GM12891 (cell line): Measurements from ENCODE around the gene PRG2.

ENCODE experiments used
- POLR2A ChIP-seq: IDR thresholded peaks from 2 replicates; pipeline ENCODE4 v1.6.1; 2011; ENCODE audit warnings: low read depth, low read length, control low read depth
- TAF1 ChIP-seq: IDR thresholded peaks from 2 replicates; pipeline ENCODE4 v1.6.1; 2011; ENCODE audit warnings: low read depth, low read length, control low read depth

DNA sequence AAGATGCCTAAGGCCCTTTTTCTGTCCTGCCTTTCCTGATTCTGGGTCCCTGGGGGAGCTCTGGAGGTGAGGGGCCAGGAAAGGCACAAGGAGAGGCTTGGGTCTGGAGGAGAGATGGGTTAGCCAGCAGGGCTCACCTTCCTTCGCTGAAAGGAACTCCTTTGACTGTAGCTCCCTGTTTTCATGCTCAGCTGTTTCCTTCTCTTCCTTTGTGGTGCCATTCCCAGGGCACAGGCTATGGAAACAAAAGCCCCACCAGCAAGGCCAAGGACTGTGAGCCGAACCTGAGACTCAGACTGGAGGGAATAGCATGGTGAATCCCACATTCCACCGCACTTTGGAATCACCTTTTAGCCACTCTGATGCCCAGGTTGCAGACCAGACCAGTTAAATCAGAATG lies 26.0 kb upstream of the PRG2 start:
- TF ChIP-seq POLR2A: no peak
- TF ChIP-seq TAF1: no peak
